HepG2 (cell line): Measurements from ENCODE around the gene DCAKD. TPM values are rescaled to one million over a fixed set of nuclear protein-coding genes. Genes with fewer than 3 reads are reported as not detected.

Experiments used
- BRCA1 ChIP-seq: sonication (generic); formaldehyde crosslinking; IDR thresholded peaks from 2 replicates; pipeline ENCODE4 v1.4.0; 2020; ENCODE audit warnings: missing genetic modification reagents
- CHD4 ChIP-seq: fragments of 200-600 bp; sonication (generic); IDR thresholded peaks from 2 replicates; pipeline ENCODE4 v1.7.0; 2017; ENCODE audit warnings: mild to moderate bottlenecking, low read length, borderline replicate concordance
- EED ChIP-seq: sonication (generic); formaldehyde crosslinking; IDR thresholded peaks from 2 replicates; pipeline ENCODE4 v1.5.0; 2020; ENCODE audit warnings: mild to moderate bottlenecking, missing genetic modification reagents
- ELF3 ChIP-seq: IDR thresholded peaks from 2 replicates; pipeline ENCODE4 v1.6.1; 2016; ENCODE audit warnings: missing genetic modification reagents, missing compliant biosample characterization
- FOSL1 ChIP-seq: sonication (generic); formaldehyde crosslinking; IDR thresholded peaks from 2 replicates; pipeline ENCODE4 v1.9.0; 2021; ENCODE audit warnings: missing genetic modification reagents, borderline replicate concordance
- MXD1 ChIP-seq: sonication (generic); formaldehyde crosslinking; IDR thresholded peaks from 2 replicates; pipeline ENCODE4 v1.4.0; 2020; ENCODE audit warnings: mild to moderate bottlenecking, missing genetic modification reagents
- NFRKB ChIP-seq: fragments of 450-650 bp; IDR thresholded peaks from 2 replicates; pipeline ENCODE4 v1.6.1; 2017
- PREB ChIP-seq: sonication (generic); formaldehyde crosslinking; IDR thresholded peaks from 2 replicates; pipeline ENCODE4 v1.4.0; 2020; ENCODE audit warnings: missing genetic modification reagents
- RAD21 ChIP-seq: fragments of 450-650 bp; formaldehyde crosslinking; IDR thresholded peaks from 2 replicates; pipeline ENCODE4 v1.5.0; 2020; ENCODE audit warnings: mild to moderate bottlenecking
- SKIL ChIP-seq: sonication (generic); formaldehyde crosslinking; IDR thresholded peaks from 2 replicates; pipeline ENCODE4 v1.8.0; 2022; ENCODE audit warnings: missing genetic modification reagents, mild to moderate bottlenecking, moderate library complexity, borderline replicate concordance
- TAF1 ChIP-seq: sonication (generic); formaldehyde crosslinking; IDR thresholded peaks from 2 replicates; pipeline ENCODE4 v1.4.0; 2020; ENCODE audit warnings: missing genetic modification reagents
- ZMAT3 ChIP-seq: sonication (generic); formaldehyde crosslinking; conservative IDR thresholded peaks from 2 replicates; pipeline ENCODE4 v1.7.0; 2021; ENCODE audit warnings: missing genetic modification reagents
- ZNF34 ChIP-seq: sonication (generic); formaldehyde crosslinking; IDR thresholded peaks from 2 replicates; pipeline ENCODE4 v1.4.0; 2020; ENCODE audit warnings: mild to moderate bottlenecking, missing genetic modification reagents, borderline replicate concordance
- ZNF362 ChIP-seq: sonication (generic); formaldehyde crosslinking; IDR thresholded peaks from 2 replicates; pipeline ENCODE4 v1.4.0; 2020; ENCODE audit warnings: missing genetic modification reagents, mild to moderate bottlenecking, borderline replicate concordance
- ZNF431 ChIP-seq: sonication (generic); formaldehyde crosslinking; IDR thresholded peaks from 2 replicates; pipeline ENCODE4 v1.9.0; 2022; ENCODE audit warnings: missing genetic modification reagents, low read depth, mild to moderate bottlenecking, borderline replicate concordance
- ZNF44 ChIP-seq: sonication (generic); formaldehyde crosslinking; IDR thresholded peaks from 2 replicates; pipeline ENCODE4 v1.5.1; 2020; ENCODE audit warnings: mild to moderate bottlenecking, missing genetic modification reagents
- ZNF674 ChIP-seq: sonication (generic); formaldehyde crosslinking; IDR thresholded peaks from 2 replicates; pipeline ENCODE4 v1.5.0; 2020; ENCODE audit warnings: low read depth, mild to moderate bottlenecking, missing genetic modification reagents
- ZNF777 ChIP-seq: sonication (generic); formaldehyde crosslinking; IDR thresholded peaks from 2 replicates; pipeline ENCODE4 v1.4.0; 2020; ENCODE audit warnings: missing genetic modification reagents
- polyA plus RNA-seq, 8 experiments: library from polyadenylated mRNA; depleted of rRNA in 3 of 8; stranded (reverse) in 7 of 8; unstranded in 1 of 8; fragments of >200 nt; fragmentation: Illumina TruSeq in 4 of 8; extraction: Trizol in 4 of 8; gene quantifications; 2 replicates each; pipeline versions ENCODE4 v1.2.1 to v1.2.3, GENCODE V29; 2011 to 2016; ENCODE audit warnings: low read depth in 4 of 8, missing spikeins in 1 of 8, mixed read lengths in 1 of 8; ENCODE audit not compliant: insufficient read depth in 1 of 8
- total RNA-seq, 5 experiments: library from RNA; depleted of rRNA; stranded (reverse); fragments of >200 nt; fragmentation: Illumina TruSeq; extraction: Trizol; gene quantifications; 2 replicates each; pipeline ENCODE4 v1.2.3, GENCODE V29; 2016; ENCODE audit warnings: low read depth in 1 of 5
- TF ChIP-seq, protein P1 (sequence below): IDR thresholded peaks from 2 replicates; pipeline ENCODE4 v1.6.1; 2012; ENCODE audit warnings: low read depth, low read length, improper control_type of control experiment
- TF ChIP-seq, protein P2 (sequence below): sonication (generic); formaldehyde crosslinking; IDR thresholded peaks from 2 replicates; pipeline ENCODE4 v1.5.0; 2020; ENCODE audit warnings: mild to moderate bottlenecking, missing genetic modification reagents
- TF ChIP-seq, protein P3 (sequence below): sonication (generic); formaldehyde crosslinking; IDR thresholded peaks from 2 replicates; pipeline ENCODE4 v1.4.0; 2020; ENCODE audit warnings: missing genetic modification reagents

Gene DCAKD
- total and polyA plus RNA-seq, 2 of the 13 experiments (the other 11 are each of a cell fraction or from before 2014, with no cell fraction given) = 25.9 to 29.2 TPM

- TF ChIP-seq CHD4 (no peak), ZNF44 (CRISPR knock-in tag) (no peak), TAF1 (CRISPR knock-in tag) (no peak), BRCA1 (CRISPR knock-in tag) (0 out of 2 replicates have a peak, but pooled peaks have one; percentile 81), FOSL1 (CRISPR knock-in tag) (no peak), PREB (no peak), ELF3 (CRISPR knock-in tag) (no peak), RAD21 (no peak; the same call in 1 of the 2 replicates), ZNF362 (CRISPR knock-in tag) (peak; percentile 71; the same call in 1 of the 2 replicates), ZNF34 (CRISPR knock-in tag) (0 out of 2 replicates have a peak, but pooled peaks have one; percentile 46), MXD1 (0 out of 2 replicates have a peak, but pooled peaks have one; percentile 59), ZNF777 (CRISPR knock-in tag) (no peak; the same call in 1 of the 2 replicates), SKIL (CRISPR knock-in tag) (no peak), NFRKB (no peak), ZNF431 (peak; percentile 72; the same call in 1 of the 2 replicates), ZNF674 (CRISPR knock-in tag) (no peak), EED (CRISPR knock-in tag) (no peak), ZMAT3 (CRISPR knock-in tag) (no peak)
- TF ChIP-seq, protein P1, sequence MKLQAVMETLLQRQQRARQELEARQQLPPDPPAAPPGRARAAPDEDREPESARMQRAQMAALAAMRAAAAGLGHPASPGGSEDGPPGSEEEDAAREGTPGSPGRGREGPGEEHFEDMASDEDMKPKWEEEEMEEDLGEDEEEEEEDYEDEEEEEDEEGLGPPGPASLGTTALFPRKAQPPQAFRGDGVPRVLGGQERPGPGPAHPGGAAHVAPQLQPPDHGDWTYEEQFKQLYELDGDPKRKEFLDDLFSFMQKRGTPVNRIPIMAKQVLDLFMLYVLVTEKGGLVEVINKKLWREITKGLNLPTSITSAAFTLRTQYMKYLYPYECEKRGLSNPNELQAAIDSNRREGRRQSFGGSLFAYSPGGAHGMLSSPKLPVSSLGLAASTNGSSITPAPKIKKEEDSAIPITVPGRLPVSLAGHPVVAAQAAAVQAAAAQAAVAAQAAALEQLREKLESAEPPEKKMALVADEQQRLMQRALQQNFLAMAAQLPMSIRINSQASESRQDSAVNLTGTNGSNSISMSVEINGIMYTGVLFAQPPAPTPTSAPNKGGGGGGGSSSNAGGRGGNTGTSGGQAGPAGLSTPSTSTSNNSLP = no peak
- TF ChIP-seq, protein P2, sequence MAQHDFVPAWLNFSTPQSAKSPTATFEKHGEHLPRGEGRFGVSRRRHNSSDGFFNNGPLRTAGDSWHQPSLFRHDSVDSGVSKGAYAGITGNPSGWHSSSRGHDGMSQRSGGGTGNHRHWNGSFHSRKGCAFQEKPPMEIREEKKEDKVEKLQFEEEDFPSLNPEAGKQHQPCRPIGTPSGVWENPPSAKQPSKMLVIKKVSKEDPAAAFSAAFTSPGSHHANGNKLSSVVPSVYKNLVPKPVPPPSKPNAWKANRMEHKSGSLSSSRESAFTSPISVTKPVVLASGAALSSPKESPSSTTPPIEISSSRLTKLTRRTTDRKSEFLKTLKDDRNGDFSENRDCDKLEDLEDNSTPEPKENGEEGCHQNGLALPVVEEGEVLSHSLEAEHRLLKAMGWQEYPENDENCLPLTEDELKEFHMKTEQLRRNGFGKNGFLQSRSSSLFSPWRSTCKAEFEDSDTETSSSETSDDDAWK (CRISPR knock-in tag) = no peak
- TF ChIP-seq, protein P3, sequence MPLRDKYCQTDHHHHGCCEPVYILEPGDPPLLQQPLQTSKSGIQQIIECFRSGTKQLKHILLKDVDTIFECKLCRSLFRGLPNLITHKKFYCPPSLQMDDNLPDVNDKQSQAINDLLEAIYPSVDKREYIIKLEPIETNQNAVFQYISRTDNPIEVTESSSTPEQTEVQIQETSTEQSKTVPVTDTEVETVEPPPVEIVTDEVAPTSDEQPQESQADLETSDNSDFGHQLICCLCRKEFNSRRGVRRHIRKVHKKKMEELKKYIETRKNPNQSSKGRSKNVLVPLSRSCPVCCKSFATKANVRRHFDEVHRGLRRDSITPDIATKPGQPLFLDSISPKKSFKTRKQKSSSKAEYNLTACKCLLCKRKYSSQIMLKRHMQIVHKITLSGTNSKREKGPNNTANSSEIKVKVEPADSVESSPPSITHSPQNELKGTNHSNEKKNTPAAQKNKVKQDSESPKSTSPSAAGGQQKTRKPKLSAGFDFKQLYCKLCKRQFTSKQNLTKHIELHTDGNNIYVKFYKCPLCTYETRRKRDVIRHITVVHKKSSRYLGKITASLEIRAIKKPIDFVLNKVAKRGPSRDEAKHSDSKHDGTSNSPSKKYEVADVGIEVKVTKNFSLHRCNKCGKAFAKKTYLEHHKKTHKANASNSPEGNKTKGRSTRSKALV (CRISPR knock-in tag) = no peak; the same call in 1 of the 2 replicates
Measured at GRCh38 chr17:45060382-45060796, 9.0 kb upstream of the DCAKD start (continued).
